ENCODE measurements around the gene VAT1L.

The VAT1L gene

DNA sequence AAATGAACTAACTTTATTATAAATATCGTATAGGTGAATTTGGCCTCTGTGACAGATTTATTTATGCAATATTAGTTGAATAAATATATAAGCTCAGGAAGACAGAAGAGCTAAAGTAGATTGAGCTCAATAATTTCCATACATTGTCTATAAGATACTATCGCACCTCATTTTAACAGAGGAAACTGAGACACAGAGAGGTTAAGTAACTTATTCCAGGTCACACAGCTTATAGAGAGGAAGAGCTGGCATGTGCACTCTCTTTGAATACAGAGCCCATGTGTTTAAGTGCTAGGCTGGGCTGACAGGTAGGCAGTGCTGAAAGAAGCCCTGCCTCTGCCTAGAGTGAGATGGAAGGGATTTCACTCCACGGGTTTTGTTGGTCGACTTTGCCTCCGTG lies 48.4 kb downstream of the VAT1L start:
- DNase-seq = no peak

DNA sequence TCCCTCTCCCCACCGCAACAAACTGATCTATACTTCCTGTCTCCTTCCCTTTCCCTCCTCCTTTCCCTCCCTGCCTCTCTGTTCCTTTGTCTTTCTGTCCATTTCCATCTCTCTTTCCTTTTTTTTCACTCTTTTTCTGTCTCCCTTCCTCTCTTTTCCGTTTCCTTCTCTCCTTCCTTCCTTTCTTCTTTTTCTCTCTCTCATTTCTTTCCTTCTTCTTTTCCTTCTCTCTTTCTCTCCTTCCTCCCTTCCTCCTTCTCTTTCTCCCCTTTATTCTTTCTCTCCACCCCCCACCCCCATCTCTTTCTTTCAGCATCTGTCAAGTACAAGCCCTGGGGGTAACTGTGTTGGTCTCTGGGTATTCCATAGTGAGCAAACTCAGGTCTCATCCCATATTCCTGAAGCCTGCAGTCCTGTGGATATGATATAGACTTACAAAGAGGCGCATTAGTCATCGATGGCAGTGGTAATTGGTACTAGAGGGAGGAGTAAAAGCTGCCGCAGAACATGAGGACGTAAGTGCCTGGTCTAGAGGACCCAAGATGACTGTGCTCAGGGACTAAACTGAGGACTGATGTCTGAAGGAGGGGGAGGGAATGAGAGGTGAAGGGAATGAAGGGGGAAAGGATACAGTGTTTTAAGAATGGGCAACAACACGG lies 50.4 kb downstream of the VAT1L start:
- no peak for DNase-seq

DNA sequence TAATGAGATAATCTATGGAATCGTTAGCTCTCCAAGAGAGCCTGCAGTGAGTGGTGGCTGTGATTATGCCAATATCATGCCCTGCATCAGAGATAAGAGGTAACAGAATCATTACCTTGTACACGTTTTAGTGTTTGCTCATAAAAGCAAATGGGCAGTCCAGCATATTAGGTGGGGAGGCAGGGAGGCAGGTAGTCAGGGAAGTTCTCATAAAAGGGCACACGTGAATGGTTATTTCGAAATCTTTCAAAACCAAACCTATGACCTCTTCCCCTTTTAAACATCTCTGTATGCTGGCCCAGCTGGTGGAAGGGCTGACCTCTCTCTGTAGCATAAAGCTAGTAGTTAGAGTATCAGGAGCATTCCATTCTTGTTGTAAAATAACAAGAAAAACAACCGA lies 51.7 kb downstream of the VAT1L start:
- DNase-seq = no peak

DNA sequence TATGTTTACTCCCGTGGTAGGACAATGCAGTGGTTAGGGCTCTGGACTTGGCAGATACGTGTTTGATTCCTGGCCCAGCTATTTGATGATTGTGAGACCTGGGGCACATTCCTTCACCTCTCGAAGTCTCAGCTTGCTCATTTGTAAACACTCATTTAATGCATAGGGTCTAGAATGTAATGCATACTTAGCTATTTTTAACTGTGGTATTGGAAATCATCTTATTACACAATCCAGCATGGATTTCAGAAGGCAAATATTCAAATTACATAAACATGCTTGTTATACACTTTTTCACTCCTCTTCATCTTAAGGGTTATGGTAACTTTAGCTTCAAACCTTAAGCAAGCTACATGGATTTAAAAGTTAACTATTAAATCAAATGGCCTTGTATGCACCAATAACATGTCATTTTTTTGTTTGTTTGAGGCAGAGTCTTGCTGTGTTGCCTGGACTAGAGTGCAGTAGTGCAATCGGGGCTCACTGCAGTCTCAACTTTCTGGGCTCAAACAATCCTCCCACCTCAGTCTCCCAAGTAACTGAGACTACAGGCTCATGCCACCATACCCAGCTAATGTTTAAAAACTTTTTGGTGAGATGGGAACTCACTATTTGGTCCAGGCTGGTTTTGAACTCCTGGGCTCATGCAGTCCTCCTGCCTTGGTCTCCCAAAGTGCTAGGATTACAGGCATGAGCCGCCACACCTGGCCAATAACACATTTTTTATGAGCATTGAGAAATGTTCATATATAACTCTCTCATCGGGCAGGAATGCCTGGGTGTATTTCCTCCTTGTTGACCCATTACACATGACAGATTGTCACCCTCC lies 52.5 kb downstream of the VAT1L start:
- no peak for DNase-seq

DNA sequence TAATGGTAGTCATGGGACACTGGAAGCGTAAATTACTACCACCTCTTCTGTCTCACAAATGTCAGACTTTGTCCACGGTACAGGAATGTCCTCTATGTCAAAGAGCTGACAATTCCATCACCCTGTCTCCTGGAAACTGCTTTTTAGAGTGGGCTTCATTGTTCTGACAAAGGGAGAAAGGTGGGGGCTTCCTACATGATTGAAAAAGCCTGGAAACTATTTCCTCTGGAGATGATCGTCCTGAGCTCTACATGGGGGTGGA lies 53.1 kb downstream of the VAT1L start:
- no peak for DNase-seq

DNA sequence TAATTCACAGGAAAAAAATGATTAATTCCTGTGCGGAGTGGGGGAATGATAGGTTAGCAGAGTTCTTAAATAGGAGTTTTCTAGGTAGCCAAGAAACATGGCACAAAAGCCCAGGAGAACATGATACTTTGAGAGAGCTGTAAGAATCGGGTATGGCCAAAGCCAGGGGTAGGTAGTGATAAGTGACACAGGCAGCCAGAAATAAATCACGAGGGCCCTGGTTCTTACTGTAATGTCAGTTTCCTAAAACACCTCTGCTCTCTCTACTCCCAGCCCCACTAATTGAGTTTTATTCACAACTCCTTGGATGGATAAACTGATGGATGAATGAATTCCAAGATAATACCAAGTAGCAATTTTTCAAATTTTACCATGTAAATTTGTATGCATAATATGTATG lies 54.1 kb downstream of the VAT1L start:
- no peak for DNase-seq

DNA sequence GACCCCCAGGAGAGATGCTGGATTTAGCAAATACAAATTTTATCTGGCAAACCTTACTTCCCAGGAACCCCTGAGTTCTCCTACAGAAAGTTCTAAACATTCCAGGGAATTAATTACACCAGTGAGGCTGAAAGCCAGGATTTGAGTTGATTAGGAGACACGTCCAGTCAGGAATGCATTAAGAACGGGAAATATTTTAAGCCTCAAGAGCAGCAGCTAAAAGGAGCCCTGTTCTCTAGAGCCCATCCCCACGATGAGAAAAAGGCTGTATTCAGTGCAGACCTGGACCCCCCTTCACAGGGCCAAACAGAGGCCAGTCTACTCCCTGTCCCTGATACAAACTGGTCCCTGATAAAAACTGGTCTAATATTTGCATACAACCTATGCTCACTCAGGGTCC lies 55.0 kb downstream of the VAT1L start:
- no peak for DNase-seq

DNA sequence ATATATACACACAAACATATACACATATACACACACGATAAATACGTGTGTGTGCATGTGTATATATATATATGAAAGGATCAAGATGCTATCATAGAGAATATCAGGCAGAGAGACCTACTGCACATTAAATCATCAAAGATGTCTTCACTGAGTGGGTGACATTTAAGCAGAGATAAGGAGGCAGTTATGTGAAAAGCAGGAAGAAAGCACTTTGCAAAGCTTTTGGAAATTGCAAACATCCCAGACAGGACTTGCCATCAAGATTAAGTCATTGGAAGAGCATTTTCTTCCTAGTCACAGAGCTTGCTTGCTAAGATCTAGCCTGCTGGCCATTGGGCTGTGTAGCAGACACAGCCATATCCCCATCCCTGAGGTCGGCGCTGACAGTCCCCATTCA lies 56.4 kb downstream of the VAT1L start:
- DNase-seq = no peak

DNA sequence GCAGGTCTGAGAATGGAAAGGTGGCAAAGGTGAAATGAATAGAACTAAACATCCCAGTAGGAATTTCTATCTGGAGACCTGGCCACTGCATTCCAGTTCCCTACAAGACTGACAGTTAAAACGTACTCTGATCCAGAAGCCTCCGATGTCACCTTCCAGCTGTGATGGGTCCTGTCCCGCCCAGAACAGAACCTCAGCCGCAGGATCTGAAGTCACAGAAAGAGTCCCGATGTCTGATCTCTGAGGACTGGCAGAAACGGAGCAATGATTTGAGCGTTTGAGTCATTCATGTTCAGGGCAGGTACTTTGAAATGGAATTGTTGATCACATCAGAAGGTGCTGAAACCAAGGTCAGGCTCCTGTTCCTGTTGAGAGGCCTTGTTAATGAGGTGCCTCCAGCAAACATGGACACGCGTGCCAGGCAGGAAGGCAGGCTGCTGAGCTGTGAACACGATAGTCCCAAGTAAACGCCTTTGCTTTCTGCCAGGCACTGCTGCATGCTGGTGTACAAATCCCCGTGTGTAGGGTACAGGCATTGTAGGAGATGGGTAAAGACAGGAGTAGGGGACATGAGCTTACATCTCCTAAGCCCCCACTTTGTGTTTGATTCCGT lies 61.4 kb downstream of the VAT1L start:
- DNase-seq = no peak

DNA sequence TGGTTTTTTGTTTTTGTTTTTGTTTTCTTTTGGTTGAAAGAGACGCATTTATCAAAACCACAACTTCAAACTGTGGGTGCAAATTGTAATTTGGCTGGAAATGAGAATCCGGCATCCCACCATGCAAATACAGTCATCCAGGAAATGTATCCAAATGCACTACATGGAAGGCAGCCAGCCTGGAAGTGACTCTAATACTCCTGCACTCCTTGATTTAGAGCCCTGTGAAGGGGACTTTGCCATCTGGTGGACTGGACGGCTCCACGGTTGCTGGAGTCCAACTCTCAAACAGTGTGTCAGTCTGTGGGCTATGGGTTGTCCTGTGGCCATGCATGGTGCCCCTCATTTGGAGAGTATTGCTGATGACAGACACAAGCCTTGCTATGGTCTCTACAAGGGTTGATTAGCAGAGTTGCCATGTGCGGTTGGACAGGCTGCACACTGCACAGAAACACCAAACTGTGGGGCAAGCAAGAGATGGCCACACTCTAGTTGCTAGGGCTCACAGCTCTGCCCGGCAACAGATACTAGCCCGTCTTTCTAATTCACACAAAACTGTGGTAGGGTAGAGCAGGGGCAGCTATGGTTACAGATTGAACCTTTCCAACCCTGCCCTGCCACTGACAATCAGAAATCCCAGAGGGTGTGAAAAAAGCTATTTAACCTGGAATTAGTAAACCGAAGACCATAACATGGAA lies 62.4 kb downstream of the VAT1L start:
- DNase-seq = no peak

DNA sequence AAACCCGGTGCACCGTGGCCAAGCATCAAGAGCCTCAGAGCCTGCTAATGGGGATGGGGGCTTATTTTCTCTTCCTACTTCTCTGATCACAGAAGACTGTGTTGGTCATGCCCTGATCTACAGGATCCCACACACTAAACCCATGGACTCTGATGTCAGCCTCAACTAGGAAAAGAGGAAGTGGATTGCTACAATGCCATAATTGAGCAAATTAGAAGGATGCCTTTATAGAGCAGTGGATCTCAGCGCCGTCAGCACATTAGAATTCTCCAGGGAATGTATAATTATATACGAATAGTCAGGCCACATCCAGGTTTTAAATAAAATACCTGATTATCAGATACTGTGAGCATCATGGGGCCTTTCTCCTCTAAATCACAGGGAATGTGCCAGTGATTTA lies 64.8 kb downstream of the VAT1L start:
- DNase-seq = no peak

DNA sequence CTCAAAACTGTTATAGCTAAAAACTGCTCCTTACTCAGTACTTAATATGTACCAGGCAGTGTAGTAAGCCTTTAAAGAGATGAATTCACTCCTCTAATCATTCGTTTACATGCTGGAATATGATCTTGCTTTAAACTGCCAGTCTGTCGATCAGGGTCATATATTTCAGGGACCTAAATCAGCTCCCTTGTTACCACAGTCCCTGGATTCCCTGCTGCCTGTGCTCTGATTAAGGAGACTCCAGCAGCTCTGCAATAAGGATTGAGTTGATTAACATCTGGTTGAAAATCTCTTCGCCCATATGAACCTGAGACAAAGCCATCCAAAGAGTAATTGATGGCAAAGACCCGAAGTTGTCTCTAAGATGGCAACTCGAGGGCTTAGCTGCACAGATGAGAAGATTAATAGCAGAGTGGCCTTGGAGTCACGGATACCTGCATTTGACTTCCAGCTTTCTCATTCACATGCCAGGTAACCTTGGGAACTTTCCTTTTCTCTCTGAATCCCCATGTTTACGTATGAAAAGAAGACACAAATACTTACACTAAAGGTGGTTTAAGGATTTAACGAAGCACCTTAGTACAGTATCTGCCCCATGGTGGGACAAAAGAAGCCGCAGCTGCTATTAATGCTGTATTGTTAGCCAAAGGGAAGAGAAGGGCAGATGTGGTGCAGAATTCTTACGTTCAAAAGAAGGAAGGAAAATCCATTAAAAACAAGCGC lies 68.2 kb downstream of the VAT1L start:
- DNase-seq = no peak

DNA sequence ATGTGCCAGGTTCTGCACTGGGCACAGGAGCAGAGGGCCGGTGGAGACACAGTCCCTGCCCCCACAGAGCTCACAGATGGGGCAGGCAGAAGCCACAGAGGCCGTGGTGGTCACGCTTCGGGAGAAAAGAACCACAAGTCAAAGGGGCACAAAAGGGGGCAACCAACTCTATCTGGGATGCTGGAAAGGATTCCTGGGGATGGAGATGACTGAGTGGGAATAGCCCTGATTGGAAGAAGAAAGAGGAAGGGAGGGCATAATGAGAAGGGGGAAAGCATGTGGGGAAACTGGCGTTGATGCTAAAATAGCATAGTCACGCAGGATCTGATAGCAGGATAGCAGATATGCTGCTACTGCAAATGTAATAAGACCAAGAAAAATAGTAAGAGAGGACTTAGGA lies 69.7 kb downstream of the VAT1L start:
- no peak for DNase-seq

DNA sequence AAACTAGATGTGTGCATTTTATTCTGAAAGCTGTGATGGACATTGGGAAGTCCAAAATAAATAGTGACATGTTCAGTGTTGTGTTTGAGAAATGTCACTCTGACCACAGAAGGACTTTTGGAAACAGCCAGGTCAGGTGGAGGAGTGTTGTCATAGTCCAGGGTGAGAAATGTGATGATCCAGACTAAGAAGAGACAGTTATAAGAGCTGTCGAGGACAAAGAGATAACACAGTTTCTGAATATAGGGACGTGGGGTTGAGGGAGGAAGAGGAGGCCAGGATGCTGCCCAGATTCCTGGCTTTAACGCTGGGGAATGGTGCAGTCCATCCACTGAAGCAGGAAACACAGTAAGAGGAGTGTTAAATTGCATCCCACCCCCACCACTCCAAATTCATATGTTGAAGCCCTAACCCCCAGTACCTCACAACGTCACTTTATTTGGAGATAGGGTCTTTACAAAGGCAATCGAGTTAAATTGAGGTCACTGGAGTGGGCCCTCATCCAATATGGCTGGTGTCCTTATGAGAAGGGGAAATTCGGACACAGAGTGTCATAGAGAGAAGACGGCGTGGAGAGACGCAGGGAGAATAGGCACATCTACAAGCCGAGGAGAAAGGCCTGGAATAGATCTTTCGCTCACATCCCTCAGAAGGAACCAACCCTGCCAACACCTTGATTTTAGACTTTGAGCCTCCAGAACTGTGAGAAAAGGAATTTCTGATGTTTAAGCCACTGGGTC lies 71.3 kb downstream of the VAT1L start:
- no peak for DNase-seq

DNA sequence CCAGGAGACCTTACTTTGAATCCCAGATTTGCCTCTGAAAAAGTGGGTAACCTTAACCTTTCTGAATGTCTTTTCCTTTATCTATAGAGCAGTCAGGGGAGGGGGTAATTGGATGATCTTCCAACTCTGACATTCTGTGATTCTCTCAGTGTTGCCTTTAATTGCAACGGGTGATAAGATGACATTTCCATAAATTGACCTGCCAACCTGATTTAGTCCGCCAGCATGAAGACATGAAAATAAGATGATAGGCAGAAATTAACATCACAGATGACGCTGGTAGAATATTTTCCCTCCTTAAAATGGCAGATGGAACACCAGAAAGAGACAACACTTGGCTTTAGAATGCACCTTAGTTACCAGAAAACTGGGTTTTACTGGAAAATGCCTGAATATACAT lies 72.6 kb downstream of the VAT1L start:
- DNase-seq = no peak

DNA sequence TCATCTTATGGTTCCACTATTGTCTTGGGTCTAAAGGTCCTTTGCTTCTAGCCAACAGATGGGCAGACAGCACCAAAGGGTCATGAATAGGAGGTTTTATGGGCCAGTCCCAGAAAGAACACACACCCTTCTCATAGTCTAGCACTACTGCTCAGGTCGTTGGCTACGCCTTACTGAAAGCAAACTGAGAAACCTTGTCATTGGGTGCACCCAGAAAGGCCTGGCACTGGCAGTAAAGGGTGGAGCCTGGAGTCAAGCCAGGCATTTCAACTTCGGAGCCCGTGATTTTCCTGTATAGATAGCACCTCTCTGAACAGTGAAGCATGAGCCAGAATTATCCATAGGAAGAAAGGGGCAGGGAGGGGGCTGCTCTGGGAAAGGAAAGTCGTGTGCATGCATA lies 74.9 kb downstream of the VAT1L start:
- DNase-seq = no peak

DNA sequence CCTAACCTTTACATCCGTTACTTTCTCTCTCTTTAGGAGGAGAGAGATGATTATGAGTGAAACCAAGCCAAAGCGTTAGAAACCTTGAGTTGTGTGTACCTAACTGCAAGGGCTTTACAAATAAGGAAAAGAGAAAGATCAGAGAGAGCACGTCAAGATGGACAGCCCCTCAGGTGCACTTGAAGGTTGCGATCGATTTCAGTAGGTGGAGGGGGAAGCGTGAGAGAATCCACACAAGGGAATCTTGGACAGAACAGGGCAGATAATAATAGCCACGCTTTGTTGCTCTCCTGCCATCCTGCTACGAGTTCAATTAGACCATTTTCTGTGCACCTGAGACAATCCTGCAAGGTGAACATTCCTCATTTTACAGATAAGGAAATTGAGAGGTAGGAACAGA lies 78.4 kb downstream of the VAT1L start:
- no peak for DNase-seq

DNA sequence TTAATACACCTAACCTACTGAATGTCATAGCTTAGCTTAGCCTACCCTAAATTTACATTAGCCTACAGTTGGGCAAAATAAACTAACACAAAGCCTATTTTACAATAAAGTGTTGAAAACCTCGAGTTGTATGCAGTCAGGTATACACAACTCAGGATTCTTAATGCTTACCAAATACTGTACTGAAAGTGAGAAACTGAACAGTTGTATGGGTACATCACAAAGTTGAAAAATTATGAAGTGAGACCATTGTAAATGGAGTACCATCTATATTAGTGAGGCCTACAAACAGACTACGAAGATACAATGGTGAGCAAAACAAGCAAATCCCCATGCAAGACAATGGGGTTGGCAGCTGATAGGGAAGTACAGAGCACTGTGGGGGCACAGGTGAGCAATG lies 79.7 kb downstream of the VAT1L start:
- no peak for DNase-seq

DNA sequence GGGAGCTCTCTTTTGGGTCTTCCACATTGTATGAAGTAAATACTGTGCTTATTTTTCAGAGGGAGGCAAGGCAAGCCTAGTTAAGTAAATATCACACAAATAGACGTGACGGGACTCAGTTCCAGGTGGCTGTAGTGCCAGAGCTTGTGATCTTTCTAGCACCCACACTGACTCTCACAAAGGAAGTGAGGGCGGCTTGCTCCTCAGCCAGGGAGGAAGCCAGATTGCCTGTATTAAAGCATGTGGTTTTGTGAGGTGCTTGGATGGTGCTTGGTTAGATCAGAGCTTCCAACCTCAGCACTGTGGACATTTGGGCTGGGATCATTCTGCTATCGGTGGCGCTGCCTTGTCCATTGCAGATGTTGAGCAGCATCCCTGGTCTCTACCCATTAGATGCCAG lies 80.1 kb downstream of the VAT1L start:
- no peak for DNase-seq

DNA sequence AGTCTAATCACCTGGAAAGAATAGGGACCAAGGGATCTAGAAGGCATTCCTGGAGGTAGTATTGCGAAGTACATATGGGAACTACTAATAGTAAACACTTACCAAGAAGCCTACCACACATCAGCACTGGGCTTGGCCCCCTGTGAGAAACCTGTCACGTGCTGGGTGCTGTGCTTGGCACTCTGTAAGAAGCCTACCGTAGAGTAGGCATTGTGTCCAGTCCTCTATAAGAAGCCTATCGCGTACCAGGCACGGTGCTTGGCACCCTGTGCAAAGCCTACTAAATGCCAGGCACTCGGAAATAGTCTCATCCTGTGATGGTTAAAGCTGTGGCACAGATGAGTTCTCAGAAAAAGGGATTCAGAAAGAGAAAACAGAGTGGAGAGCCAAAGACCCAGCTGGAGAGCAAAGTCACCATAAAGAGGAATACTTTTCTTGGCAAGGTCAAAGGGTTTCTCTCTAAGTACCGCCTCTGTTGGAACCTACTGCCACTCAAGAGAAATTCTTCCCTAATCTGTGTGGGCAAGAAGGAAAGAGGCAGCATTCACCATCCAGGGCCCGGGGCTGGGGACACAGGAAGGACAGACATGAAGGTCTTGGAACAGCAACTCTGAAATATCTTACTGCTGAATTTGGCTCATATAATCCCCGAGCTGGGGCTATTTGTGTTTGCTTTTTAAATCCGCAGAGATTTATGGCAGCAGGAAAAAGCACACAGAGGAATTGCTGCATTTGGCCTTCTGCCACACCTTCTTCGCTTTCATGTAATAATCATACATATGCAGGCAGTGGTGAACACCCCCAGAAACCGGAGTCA lies 81.8 kb downstream of the VAT1L start:
- DNase-seq = no peak

DNA sequence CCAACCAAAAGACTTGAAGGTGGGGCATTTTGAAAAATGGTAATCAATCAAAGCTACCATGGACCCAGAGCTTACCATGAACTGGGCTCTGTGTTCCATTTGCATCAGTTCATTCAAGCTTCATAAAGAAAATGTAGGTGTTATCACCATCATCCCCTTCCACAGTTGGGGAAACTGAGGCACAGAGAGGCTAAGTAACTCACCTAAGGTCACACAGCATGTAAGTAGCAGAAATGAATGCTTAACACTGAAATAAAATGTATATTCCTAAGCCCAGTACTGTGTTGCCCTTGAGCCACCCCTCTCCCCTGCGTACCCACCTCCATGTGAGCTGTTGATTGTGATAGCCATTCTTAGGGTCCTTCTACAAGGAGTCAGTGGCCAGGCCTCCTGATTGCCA lies 83.6 kb downstream of the VAT1L start:
- no peak for DNase-seq

DNA sequence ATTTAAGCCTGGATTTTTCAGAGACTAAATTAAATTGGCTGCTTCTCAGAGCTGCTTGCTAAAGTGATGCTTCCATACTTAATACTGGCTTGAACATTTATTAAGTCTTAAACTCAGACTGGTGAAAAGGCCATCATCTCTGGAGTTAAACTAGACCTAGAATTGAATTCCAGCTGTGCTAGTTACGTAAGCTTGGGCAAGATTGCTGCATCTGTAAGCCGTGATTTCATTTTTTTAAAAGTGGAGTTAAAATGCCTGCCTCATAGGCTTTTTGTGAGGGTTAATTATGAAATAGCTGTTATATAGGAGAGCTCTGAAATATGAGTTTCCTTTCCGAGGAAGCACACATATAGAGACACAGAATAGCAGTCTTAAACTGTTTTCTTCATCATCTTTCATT lies 84.7 kb downstream of the VAT1L start:
- no peak for DNase-seq

All from activated CD4-positive, alpha-beta T cell treated with anti-CD3 and anti-CD28 coated beads for 4 hours (primary cell).